Thoracic aorta (tissue), 2 donors: ENCODE data around the gene PDZRN4. TPM values are rescaled to one million over a fixed set of nuclear protein-coding genes. Genes with fewer than 3 reads are reported as not detected.

Experiments
- ATAC-seq: fragments of 150-250 bp; one replicate; pipeline ENCODE4 v1.8.0; 2017; ENCODE audit warnings: low read depth; ENCODE audit not compliant: insufficient number of reproducible peaks, low FRiP score
- DNase-seq: peaks from one replicate; pipeline ENCODE4 v3.0.0-alpha.2; 2020; ENCODE audit warnings: low spot score
- H3K27ac ChIP-seq, 2 donors: fragments of 200-600 bp; sonication (generic); 1 replicate in 1 of 2; 2 replicates in 1 of 2; pipeline ENCODE4 v1.5.1; 2016; ENCODE audit warnings: mild to moderate bottlenecking in 2 of 2, moderate library complexity in 2 of 2
- H3K27me3 ChIP-seq: fragments of 200-600 bp; sonication (generic); replicated peaks from 2 replicates; pipeline ENCODE4 v1.6.0; 2016; ENCODE audit warnings: mild to moderate bottlenecking; ENCODE audit not compliant: insufficient read depth
- H3K36me3 ChIP-seq: fragments of 200-600 bp; sonication (generic); one replicate; pipeline ENCODE4 v1.5.1; 2016
- H3K4me1 ChIP-seq, 2 donors: fragments of 200-600 bp; sonication (generic); 1 replicate in 1 of 2; 2 replicates in 1 of 2; pipeline versions ENCODE4 v1.5.1 to v1.6.0; 2016; ENCODE audit warnings: low read depth in 2 of 2, mild to moderate bottlenecking in 1 of 2; ENCODE audit not compliant: control insufficient read depth in 1 of 2
- H3K4me3 ChIP-seq: fragments of 200-600 bp; sonication (generic); 2 replicates; pipeline ENCODE4 v1.5.1; 2016; ENCODE audit warnings: mild to moderate bottlenecking
- H3K9me3 ChIP-seq: fragments of 200-600 bp; sonication (generic); 2 replicates; pipeline ENCODE4 v1.5.1; 2016
- CTCF ChIP-seq: fragments of 200-600 bp; sonication (generic); IDR thresholded peaks from one replicate; pipeline ENCODE4 v1.5.1; 2019; ENCODE audit warnings: antibody characterized with exemption
- total RNA-seq, 2 donors: library from RNA; depleted of rRNA; stranded (reverse); fragments of >200 nt; gene quantifications; one replicate each; pipeline versions ENCODE4 v1.1.0 to v1.2.3, GENCODE V29; 2016

The PDZRN4 gene
- total RNA-seq, 2 donors from 2014 or later = 6.1 to 12.5 TPM

- no peak for ATAC-seq
These were observed 139.2 kb downstream of the PDZRN4 start for GRCh38 chr12:41327096-41327895.

GRCh38 chr12:41333974-41334373, 145.9 kb downstream of the PDZRN4 start:
- H3K36me3 ChIP-seq = no peaks in the 10 kb centered on the region
- H3K9me3 ChIP-seq = no peaks in the 10 kb centered on the region
- DNase-seq = no peak
- H3K4me1 ChIP-seq = no peaks in the 10 kb centered on the region
- ATAC-seq = no peak
- TF ChIP-seq CTCF = no peak
- no peak overlapping the region for H3K27ac ChIP-seq
- H3K4me3 ChIP-seq = no peak overlapping the region
- H3K27me3 ChIP-seq = no peaks in the 10 kb centered on the region

More at GRCh38 chr12:41327096-41327895, 139.2 kb downstream of the PDZRN4 start:
- no peak for DNase-seq
- H3K27me3 ChIP-seq = no peaks in the 10 kb centered on the region
- H3K4me1 ChIP-seq = no peaks in the 10 kb centered on the region
- H3K4me3 ChIP-seq = no peak overlapping the region
- no peaks in the 10 kb centered on the region for H3K9me3 ChIP-seq
- H3K27ac ChIP-seq = no peak overlapping the region
- H3K36me3 ChIP-seq = no peaks in the 10 kb centered on the region
- TF ChIP-seq CTCF = no peak

GRCh38 chr12:41334390-41334789, 146.3 kb downstream of the PDZRN4 start:
- Histone ChIP-seq H3K27me3 (no peaks in the 10 kb centered on the region), H3K4me3 (no peak overlapping the region)

GRCh38 chr12:41336041-41336549, 148.0 kb downstream of the PDZRN4 start:
- no peaks in the 10 kb centered on the region for H3K36me3 ChIP-seq
- H3K27ac ChIP-seq = no peak overlapping the region
- no peaks in the 10 kb centered on the region for H3K27me3 ChIP-seq
- H3K4me1 ChIP-seq = no peaks in the 10 kb centered on the region
- TF ChIP-seq CTCF = no peak
- no peak for ATAC-seq
- H3K4me3 ChIP-seq = no peak overlapping the region
- no peak for DNase-seq
- no peaks in the 10 kb centered on the region for H3K9me3 ChIP-seq

More at GRCh38 chr12:41334390-41334789, 146.3 kb downstream of the PDZRN4 start:
- Histone ChIP-seq H3K9me3 (no peaks in the 10 kb centered on the region), H3K36me3 (no peaks in the 10 kb centered on the region), H3K27ac (no peak overlapping the region), H3K4me1 (no peaks in the 10 kb centered on the region)
- DNase-seq (no peak), ATAC-seq (no peak)
- no peak for TF ChIP-seq CTCF

- no peaks in the 10 kb centered on the region for H3K27me3 ChIP-seq
- H3K9me3 ChIP-seq = no peaks in the 10 kb centered on the region
- DNase-seq (no peak), ATAC-seq (no peak)
- H3K4me3 ChIP-seq = no peak overlapping the region
- TF ChIP-seq CTCF = no peak
- no peak overlapping the region for H3K27ac ChIP-seq
- H3K36me3 ChIP-seq = no peaks in the 10 kb centered on the region
- no peaks in the 10 kb centered on the region for H3K4me1 ChIP-seq
These were observed 151.7 kb downstream of the PDZRN4 start for GRCh38 chr12:41339784-41340183.
